HCT116 (cell line): ENCODE data around the gene CMIP. TPM values are rescaled to one million over a fixed set of nuclear protein-coding genes. Genes with fewer than 3 reads are reported as not detected.

ENCODE experiments used
- ATAC-seq: fragments of 200-7000 bp; cut with Tn5 transposase; 2 replicates; pipeline ENCODE4 v1.9.1; 2020; ENCODE audit warnings: mild to moderate bottlenecking, moderate library complexity
- BruUV-seq: library from RNA; stranded (reverse); fragments of 400-500 nt; replicated peaks from 2 replicates; lab custom pipeline; 2021; lab: Mats Ljungman, UMichigan
- CTCF ChIA-PET: fragments of 300-600 bp; sonication (Branson Sonifier 250); formaldehyde crosslinking; loops from one replicate; lab custom pipeline; 2021; ENCODE audit warnings: antibody characterized with exemption; lab: Charles Lee
- POLR2A ChIA-PET: fragments of 300-600, 350-600 bp; sonication (Branson Sonifier 250); formaldehyde crosslinking; loops from one replicate; lab custom pipeline; 2021; ENCODE audit warnings: antibody characterized with exemption; lab: Charles Lee
- RAD21 ChIA-PET, 2 experiments: fragments of 300-600 bp; sonication (Branson Sonifier 250); formaldehyde crosslinking; loops; one replicate each; lab custom pipeline; 2023; ENCODE audit warnings: low total read pairs in 2 of 2; ENCODE audit not compliant: uncharacterized antibody in 2 of 2, unreplicated experiment in 2 of 2, low non-redundant PET in 1 of 2; lab: Charles Lee
- DNase-seq: peaks from one replicate; pipeline ENCODE4 v3.0.0-alpha.2; 2010; ENCODE audit warnings: low read depth, low spot score
- H2AFZ ChIP-seq: fragments of 200-600 bp; shearing (Covaris generic), sonication (generic); 2 replicates; pipeline ENCODE4 v1.6.1; 2017; ENCODE audit warnings: low read depth, mixed run types, mixed read lengths, antibody characterized with exemption, low read length; ENCODE audit not compliant: poor library complexity, severe bottlenecking
- H3K27ac ChIP-seq: 2 replicates; pipeline ENCODE4 v1.5.1; 2012; ENCODE audit warnings: low read depth, low read length
- H3K27me3 ChIP-seq: fragments of 200-600 bp; sonication (generic); 2 replicates; pipeline ENCODE4 v1.6.1; 2016; ENCODE audit warnings: mixed run types, low read length, mixed read lengths; ENCODE audit not compliant: insufficient read depth
- H3K36me3 ChIP-seq, 2 experiments: fragments of 200-500 bp in 1 of 2; fragments of 200-600 bp in 1 of 2; sonication (Bioruptor generic) in 1 of 2; sonication (generic) in 1 of 2; 2 replicates each; pipeline versions ENCODE4 v1.5.1 to v1.6.1; 2014 to 2016; ENCODE audit warnings: low read length in 2 of 2, inconsistent platforms in 1 of 2, mixed read lengths in 1 of 2, mixed run types in 1 of 2; ENCODE audit not compliant: insufficient read depth in 2 of 2, control insufficient read depth in 1 of 2
- H3K4me1 ChIP-seq, 2 experiments: fragments of 200-600 bp in 1 of 2; sonication (generic) in 1 of 2; 2 replicates each; pipeline versions ENCODE4 v1.5.1 to v1.6.1; 2012 to 2017; ENCODE audit warnings: low read length in 2 of 2, inconsistent platforms in 1 of 2, mild to moderate bottlenecking in 1 of 2, mixed read lengths in 1 of 2, mixed run types in 1 of 2, moderate library complexity in 1 of 2; ENCODE audit not compliant: insufficient read depth in 2 of 2, control insufficient read depth in 1 of 2
- H3K4me2 ChIP-seq: fragments of 200-600 bp; sonication (generic); 2 replicates; pipeline ENCODE4 v1.6.1; 2017; ENCODE audit warnings: mixed run types, low read length, mixed read lengths
- H3K4me3 ChIP-seq, 2 experiments: fragments of 200-600 bp in 1 of 2; sonication (generic) in 1 of 2; replicated peaks in 1 of 2; 2 replicates each; pipeline ENCODE4 v1.5.1; 2011 to 2016; ENCODE audit warnings: low read length in 2 of 2, control low read depth in 1 of 2, low read depth in 1 of 2, mild to moderate bottlenecking in 1 of 2, mixed read lengths in 1 of 2, mixed run types in 1 of 2
- H3K79me2 ChIP-seq: fragments of 200-600 bp; sonication (generic); 2 replicates; pipeline ENCODE4 v1.6.1; 2017; ENCODE audit warnings: mild to moderate bottlenecking, mixed run types, low read length, moderate library complexity, mixed read lengths; ENCODE audit not compliant: insufficient read depth
- H3K9ac ChIP-seq: fragments of 200-600 bp; sonication (generic); 2 replicates; pipeline ENCODE4 v1.6.1; 2016; ENCODE audit warnings: low read length, mixed read lengths
- H3K9me2 ChIP-seq: fragments of 200-600 bp; sonication (generic), shearing (Covaris generic); 2 replicates; pipeline ENCODE4 v1.6.1; 2017; ENCODE audit warnings: mixed run types, mild to moderate bottlenecking, moderate library complexity; ENCODE audit not compliant: insufficient read depth
- H3K9me3 ChIP-seq, 2 experiments: fragments of 200-500 bp in 1 of 2; fragments of 200-600 bp in 1 of 2; sonication (Bioruptor generic) in 1 of 2; sonication (generic) in 1 of 2; 2 replicates each; pipeline ENCODE4 v1.6.1; 2014 to 2017; ENCODE audit warnings: low read length in 2 of 2, mixed read lengths in 2 of 2, inconsistent platforms in 1 of 2, low read depth in 1 of 2, mild to moderate bottlenecking in 1 of 2, mixed run types in 1 of 2, moderate library complexity in 1 of 2; ENCODE audit not compliant: control insufficient read depth in 1 of 2, insufficient read depth in 1 of 2
- H4K20me1 ChIP-seq: fragments of 200-600 bp; sonication (generic), shearing (Covaris generic); 2 replicates; pipeline ENCODE4 v1.6.1; 2017; ENCODE audit warnings: mixed run types, mild to moderate bottlenecking, moderate library complexity; ENCODE audit not compliant: insufficient read depth
- ATF3 ChIP-seq: IDR thresholded peaks from 2 replicates; pipeline ENCODE4 v1.6.1; 2012
- CBX3 ChIP-seq: IDR thresholded peaks from 2 replicates; pipeline ENCODE4 v1.6.1; 2012; ENCODE audit warnings: low read depth
- CEBPB ChIP-seq: IDR thresholded peaks from 2 replicates; pipeline ENCODE4 v1.6.1; 2012; ENCODE audit warnings: low read depth
- CTCF ChIP-seq, 3 experiments: fragments of 200-600 bp in 1 of 3; sonication (generic) in 1 of 3; IDR thresholded peaks in 2 of 3; conservative IDR thresholded peaks in 1 of 3; 2 replicates each; pipeline ENCODE4 v1.5.1; 2012 to 2017; ENCODE audit warnings: low read depth in 2 of 3, low read length in 2 of 3, antibody characterized with exemption in 1 of 3, borderline replicate concordance in 1 of 3, control low read depth in 1 of 3, mild to moderate bottlenecking in 1 of 3, mixed read lengths in 1 of 3, mixed run types in 1 of 3, moderate library complexity in 1 of 3; ENCODE audit not compliant: insufficient read depth in 1 of 3
- ELF1 ChIP-seq: IDR thresholded peaks from 2 replicates; pipeline ENCODE4 v1.6.1; 2012; ENCODE audit warnings: low read depth, borderline replicate concordance
- EZH2 ChIP-seq: fragments of 200-600 bp; sonication (generic); IDR thresholded peaks from 2 replicates; pipeline ENCODE4 v1.6.1; 2017; ENCODE audit warnings: antibody characterized with exemption, mixed run types
- EZH2phosphoT487 ChIP-seq: fragments of 200-600 bp; IDR thresholded peaks from 2 replicates; pipeline ENCODE4 v1.6.1; 2018; ENCODE audit warnings: antibody characterized with exemption, borderline replicate concordance
- FOSL1 ChIP-seq: IDR thresholded peaks from 2 replicates; pipeline ENCODE4 v1.6.1; 2012; ENCODE audit warnings: low read depth
- JUND ChIP-seq: IDR thresholded peaks from 2 replicates; pipeline ENCODE4 v1.6.1; 2012
- POLR2A ChIP-seq: IDR thresholded peaks from 2 replicates; pipeline ENCODE4 v1.7.0; 2011; ENCODE audit warnings: borderline replicate concordance; ENCODE audit not compliant: insufficient read depth, insufficient read length; ENCODE audit errors: extremely low read depth
- RAD21 ChIP-seq: IDR thresholded peaks from 2 replicates; pipeline ENCODE4 v1.6.1; 2012; ENCODE audit warnings: low read depth, mild to moderate bottlenecking
- SIN3A ChIP-seq: IDR thresholded peaks from 2 replicates; pipeline ENCODE4 v1.6.1; 2012; ENCODE audit warnings: low read depth
- SRF ChIP-seq: IDR thresholded peaks from 2 replicates; pipeline ENCODE4 v1.6.1; 2012; ENCODE audit warnings: low read depth
- TCF7L2 ChIP-seq: IDR thresholded peaks from 2 replicates; pipeline ENCODE4 v1.7.0; 2011; ENCODE audit warnings: borderline replicate concordance, inconsistent platforms; ENCODE audit not compliant: insufficient read depth, insufficient read length; ENCODE audit errors: extremely low read depth
- ZBTB33 ChIP-seq: IDR thresholded peaks from 2 replicates; pipeline ENCODE4 v1.6.1; 2011; ENCODE audit warnings: mild to moderate bottlenecking, low read length, moderate library complexity; ENCODE audit not compliant: insufficient replicate concordance; ENCODE audit errors: extremely low read depth
- ZFX ChIP-seq: fragments of 450-650 bp; IDR thresholded peaks from 2 replicates; pipeline ENCODE4 v1.6.1; 2017
- intact Hi-C: fragments of 100-400 bp; cut with micrococcal nuclease; formaldehyde crosslinking; loops from 2 replicates; pipeline ENCODE4 v1.10.0; 2022
- total RNA-seq: library from RNA; stranded (reverse); gene quantifications from one replicate; pipeline ENCODE4 v1.2.1, GENCODE V29; 2021; ENCODE audit not compliant: unreplicated experiment

The CMIP gene
- total RNA-seq, 1 experiment from 2014 or later, result 64.6 TPM

- intact Hi-C loops, result no loop called here
- TF ChIP-seq SIN3A (no peak), SRF (no peak), ATF3 (no peak), FOSL1 (no peak), POLR2A (no peak), EZH2 (no peak), RAD21 (no peak), CEBPB (no peak), ZFX (no peak), CBX3 (no peak), ELF1 (no peak), JUND (no peak), ZBTB33 (no peak), TCF7L2 (no peak), EZH2phosphoT487 (no peak), CTCF (IDR thresholded peaks at IDR 0.05 in 2 of 3, conservative IDR thresholded peaks at IDR 0.05 in 1 of 3; ENCODE audit: borderline replicate concordance in 1 of 3, insufficient read depth in 1 of 3, low read depth in 2 of 3, low read length in 2 of 3) (no peak)
- ChIA-PET RAD21 (no interaction called here), POLR2A (no interaction called here), CTCF (no interaction called here)
- Histone ChIP-seq H3K4me1 (peaks cover 50 to 77% of the 10 kb centered on the region in 2 experiments), H3K27me3 (no peaks in the 10 kb centered on the region), H3K9me2 (no peaks in the 10 kb centered on the region), H3K36me3 (no peaks in the 10 kb centered on the region; a peak in 1 of 4 replicates), H3K4me3 (no peak overlapping the region), H3K9ac (0 out of 2 replicates have a peak overlapping the region, but pooled peaks have one; percentile 1), H3K4me2 (no peak overlapping the region), H3K27ac (no peak overlapping the region), H3K9me3 (no peaks in the 10 kb centered on the region), H3K79me2 (peaks cover 92% of the 10 kb centered on the region), H2AFZ (no peak overlapping the region), H4K20me1 (no peaks in the 10 kb centered on the region)
- no TSS peak for BruUV-seq
- ATAC-seq (no peak), DNase-seq (no peak)
Observed at GRCh38 chr16:81495321-81496234, 51.0 kb downstream of the CMIP start.
